ENCODE data around the gene SHISA7.

SHISA7 gene

DNA sequence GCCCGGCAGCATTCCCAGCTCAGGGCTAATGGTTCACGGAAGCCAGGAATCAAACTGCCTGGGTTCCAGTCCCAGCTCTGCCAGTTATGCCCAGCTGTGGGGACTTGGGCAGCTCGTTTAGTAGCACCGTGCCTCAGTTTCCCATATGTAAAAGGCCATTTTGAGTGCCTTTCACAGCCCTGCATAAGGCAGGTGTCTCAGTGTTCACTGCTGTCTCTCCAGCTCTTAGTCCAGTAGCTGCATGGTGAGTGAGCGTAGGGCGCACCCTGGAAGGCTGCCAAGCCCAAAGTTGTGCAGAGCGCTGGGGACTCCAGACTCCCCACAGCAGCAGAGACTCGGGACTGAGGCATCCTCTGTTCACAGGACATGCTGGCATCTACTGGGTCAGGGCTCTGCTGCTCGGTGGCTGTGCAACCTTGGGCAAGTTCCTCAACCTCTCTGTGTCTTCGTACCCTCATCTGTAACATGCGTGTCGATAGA is 51.9 kb downstream of the SHISA7 start:
- no peak for DNase-seq (ENCODE audit: low read depth)
- TF ChIP-seq, protein P1, sequence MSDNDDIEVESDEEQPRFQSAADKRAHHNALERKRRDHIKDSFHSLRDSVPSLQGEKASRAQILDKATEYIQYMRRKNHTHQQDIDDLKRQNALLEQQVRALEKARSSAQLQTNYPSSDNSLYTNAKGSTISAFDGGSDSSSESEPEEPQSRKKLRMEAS (IDR thresholded peaks at IDR 0.05; ENCODE audit: low read depth, low read length), result no peak
- TF ChIP-seq, protein P2, sequence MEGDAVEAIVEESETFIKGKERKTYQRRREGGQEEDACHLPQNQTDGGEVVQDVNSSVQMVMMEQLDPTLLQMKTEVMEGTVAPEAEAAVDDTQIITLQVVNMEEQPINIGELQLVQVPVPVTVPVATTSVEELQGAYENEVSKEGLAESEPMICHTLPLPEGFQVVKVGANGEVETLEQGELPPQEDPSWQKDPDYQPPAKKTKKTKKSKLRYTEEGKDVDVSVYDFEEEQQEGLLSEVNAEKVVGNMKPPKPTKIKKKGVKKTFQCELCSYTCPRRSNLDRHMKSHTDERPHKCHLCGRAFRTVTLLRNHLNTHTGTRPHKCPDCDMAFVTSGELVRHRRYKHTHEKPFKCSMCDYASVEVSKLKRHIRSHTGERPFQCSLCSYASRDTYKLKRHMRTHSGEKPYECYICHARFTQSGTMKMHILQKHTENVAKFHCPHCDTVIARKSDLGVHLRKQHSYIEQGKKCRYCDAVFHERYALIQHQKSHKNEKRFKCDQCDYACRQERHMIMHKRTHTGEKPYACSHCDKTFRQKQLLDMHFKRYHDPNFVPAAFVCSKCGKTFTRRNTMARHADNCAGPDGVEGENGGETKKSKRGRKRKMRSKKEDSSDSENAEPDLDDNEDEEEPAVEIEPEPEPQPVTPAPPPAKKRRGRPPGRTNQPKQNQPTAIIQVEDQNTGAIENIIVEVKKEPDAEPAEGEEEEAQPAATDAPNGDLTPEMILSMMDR (IDR thresholded peaks at IDR 0.05; ENCODE audit: low read depth, low read length), result no peak
- TF ChIP-seq POLR2A (IDR thresholded peaks at IDR 0.05; ENCODE audit: extremely low read depth, insufficient read length) (no peak), MYC (IDR thresholded peaks at IDR 0.05; ENCODE audit: low read depth, low read length) (no peak)
- H3K4me3 ChIP-seq (ENCODE audit: low read depth, low read length), result no peak overlapping the region

DNA sequence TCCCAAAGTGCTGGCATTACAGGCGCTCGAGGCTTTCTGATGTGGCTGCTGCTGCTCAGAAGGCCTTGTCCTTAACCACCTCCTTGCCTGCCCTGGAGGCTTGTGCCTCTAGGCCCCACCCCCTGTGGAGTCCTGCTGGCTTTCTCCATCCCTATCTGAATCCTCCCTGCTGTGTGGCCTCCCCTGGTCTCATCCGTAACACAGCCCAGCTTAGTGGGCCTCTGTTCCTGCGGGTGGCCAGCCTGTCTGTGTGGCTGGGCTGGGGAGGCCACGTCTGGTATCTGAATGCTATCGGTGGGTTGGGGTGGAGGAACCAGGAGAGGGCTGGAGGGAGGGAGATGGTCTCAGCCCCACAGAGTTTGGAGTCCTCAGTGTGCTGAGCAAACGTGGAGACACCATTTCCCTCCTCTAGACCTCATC is 52.6 kb downstream of the SHISA7 start:
- H3K4me3 ChIP-seq (ENCODE audit: low read depth, low read length), result no peak overlapping the region
- DNase-seq (ENCODE audit: low read depth), result no peak
- TF ChIP-seq MYC (IDR thresholded peaks at IDR 0.05; ENCODE audit: low read depth, low read length) (no peak), POLR2A (IDR thresholded peaks at IDR 0.05; ENCODE audit: extremely low read depth, insufficient read length) (no peak)
- TF ChIP-seq, protein P1 (IDR thresholded peaks at IDR 0.05; ENCODE audit: low read depth, low read length), result no peak
- TF ChIP-seq, protein P2 (IDR thresholded peaks at IDR 0.05; ENCODE audit: low read depth, low read length), result no peak

DNA sequence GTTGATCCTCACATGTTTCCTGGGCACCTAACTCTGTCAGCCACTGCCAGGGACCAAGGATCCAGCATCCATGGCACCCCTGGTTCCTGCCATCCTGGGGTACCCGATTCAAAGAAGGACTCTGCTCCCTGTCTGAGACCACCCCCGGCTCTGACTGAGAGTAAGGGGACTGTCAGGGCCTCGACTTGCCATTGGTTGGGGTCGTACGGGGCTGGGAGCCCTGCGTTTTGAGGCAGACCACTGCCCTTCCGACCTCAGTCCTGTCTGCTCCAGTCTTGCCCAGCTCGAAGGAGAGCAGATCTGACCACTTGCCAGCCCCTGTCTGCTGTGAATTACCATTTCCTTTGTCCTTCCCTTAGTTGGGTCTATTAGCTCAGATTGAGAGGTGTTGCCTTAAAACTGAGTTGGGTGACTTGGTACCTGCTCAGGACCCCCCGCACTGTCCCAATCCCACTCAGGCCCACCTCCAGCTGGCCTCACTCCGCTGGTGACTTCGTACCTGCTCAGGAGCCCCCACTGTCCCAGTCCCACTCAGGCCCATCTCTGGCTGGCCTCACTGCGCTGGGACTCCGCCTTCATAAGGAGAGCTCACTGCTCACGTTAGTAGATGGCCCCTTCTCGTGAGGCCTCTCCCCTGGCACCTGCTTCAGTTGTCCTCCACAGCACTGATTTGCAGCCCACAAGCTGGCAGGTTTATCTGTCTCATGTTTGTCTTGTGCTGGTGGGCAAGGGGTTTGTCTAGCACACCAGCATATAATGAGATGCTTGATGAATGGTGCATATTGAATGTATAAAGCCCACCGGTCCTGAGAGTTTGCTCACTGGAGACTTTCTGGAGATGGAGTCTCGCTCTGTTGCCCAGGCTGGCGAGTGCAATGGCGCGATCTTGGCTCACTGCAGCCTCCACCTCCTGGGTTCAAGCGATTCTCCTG is 53.4 kb downstream of the SHISA7 start:
- H3K4me3 ChIP-seq (ENCODE audit: low read depth, low read length), result no peak overlapping the region
- no peak for DNase-seq (ENCODE audit: low read depth)
- TF ChIP-seq MYC (IDR thresholded peaks at IDR 0.05; ENCODE audit: low read depth, low read length) (no peak), POLR2A (IDR thresholded peaks at IDR 0.05; ENCODE audit: extremely low read depth, insufficient read length) (no peak)
- TF ChIP-seq, protein P1 (IDR thresholded peaks at IDR 0.05; ENCODE audit: low read depth, low read length), result no peak
- TF ChIP-seq, protein P2 (IDR thresholded peaks at IDR 0.05; ENCODE audit: low read depth, low read length), result no peak

DNA sequence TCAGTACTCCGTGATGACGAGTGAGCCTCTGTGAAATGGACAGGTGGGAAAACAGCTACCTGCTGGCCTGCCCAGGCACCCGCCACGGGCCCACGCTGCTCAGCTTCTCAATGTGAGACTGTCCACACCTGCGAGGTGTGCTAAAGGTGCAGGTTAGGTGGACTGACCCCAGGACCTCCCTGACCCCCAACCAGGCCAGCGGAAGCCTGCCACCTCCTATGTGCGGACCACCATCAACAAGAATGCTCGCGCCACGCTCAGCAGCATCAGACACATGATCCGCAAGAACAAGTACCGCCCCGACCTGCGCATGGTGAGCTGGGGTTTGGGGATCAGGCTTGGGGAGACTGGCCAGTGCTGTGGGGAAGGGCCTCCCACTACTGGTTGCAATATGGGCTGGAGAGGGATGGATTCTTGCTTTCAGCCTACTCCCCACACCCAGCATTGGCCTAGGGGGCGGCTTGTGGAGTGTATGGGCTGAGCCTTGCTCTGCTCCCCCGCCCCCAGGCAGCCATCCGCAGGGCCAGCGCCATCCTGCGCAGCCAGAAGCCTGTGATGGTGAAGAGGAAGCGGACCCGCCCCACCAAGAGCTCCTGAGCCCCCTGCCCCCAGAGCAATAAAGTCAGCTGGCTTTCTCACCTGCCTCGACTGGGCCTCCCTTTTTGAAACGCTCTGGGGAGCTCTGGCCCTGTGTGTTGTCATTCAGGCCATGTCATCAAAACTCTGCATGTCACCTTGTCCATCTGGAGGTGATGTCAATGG is 55.2 kb downstream of the SHISA7 start:
- TF ChIP-seq POLR2A (IDR thresholded peaks at IDR 0.05; ENCODE audit: extremely low read depth, insufficient read length) (no peak), MYC (IDR thresholded peaks at IDR 0.05; ENCODE audit: low read depth, low read length) (no peak)
- TF ChIP-seq, protein P1 (IDR thresholded peaks at IDR 0.05; ENCODE audit: low read depth, low read length), result no peak
- TF ChIP-seq, protein P2 (IDR thresholded peaks at IDR 0.05; ENCODE audit: low read depth, low read length), result no peak
- H3K4me3 ChIP-seq (ENCODE audit: low read depth, low read length), result peak overlapping the region; percentile 95
- DNase-seq (ENCODE audit: low read depth), result no peak

DNA sequence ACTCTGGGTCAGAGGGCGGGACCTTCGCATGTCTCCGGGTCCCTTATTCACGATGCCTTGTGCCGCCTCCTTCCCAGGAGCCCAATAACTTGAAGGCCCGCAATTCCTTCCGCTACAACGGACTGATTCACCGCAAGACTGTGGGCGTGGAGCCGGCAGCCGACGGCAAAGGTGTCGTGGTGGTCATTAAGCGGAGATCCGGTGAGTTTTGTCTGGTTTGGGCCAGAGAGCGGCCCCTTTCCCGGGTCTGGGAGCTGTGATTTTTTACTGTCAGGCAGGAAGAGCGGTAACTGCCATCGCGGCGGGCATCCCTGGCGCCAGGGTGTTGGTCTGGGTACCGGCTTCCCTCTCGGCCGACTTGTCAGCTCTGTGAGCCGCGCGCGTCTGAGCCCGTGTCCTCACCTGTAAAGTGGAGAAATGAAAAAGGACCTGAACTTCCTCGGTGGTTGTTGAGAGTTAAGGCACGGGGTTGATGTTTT is 56.6 kb downstream of the SHISA7 start:
- no peak for DNase-seq (ENCODE audit: low read depth)
- peak overlapping the region; percentile 95 for H3K4me3 ChIP-seq (ENCODE audit: low read depth, low read length)
- TF ChIP-seq POLR2A (IDR thresholded peaks at IDR 0.05; ENCODE audit: extremely low read depth, insufficient read length), result no peak
- TF ChIP-seq MYC (IDR thresholded peaks at IDR 0.05; ENCODE audit: low read depth, low read length), result no peak
- TF ChIP-seq, protein P1 (IDR thresholded peaks at IDR 0.05; ENCODE audit: low read depth, low read length), result no peak
- TF ChIP-seq, protein P2 (IDR thresholded peaks at IDR 0.05; ENCODE audit: low read depth, low read length), result no peak
